ENCODE results near the gene BEND6. TPM values are rescaled to one million over a fixed set of nuclear protein-coding genes. Genes with fewer than 3 reads are reported as not detected.
"Not testable (repeated sequence)": the region's sequence is repeated elsewhere in the genome, so short reads cannot be mapped to it uniquely, and the experiment has no call there.

BEND6 gene
- total and polyA plus RNA-seq, 2 experiments from 2014 or later, result 24.6 to 25.1 TPM

GRCh38 chr6:56992703-56993102 is 37.8 kb downstream of the BEND6 start:
- Histone ChIP-seq H3K9ac (no peak overlapping the region), H3K27ac (no peak overlapping the region), H3F3A (ENCODE audit: insufficient read depth) (no peaks in the 10 kb centered on the region), H3K36me3 (ENCODE audit: low read depth) (no peaks in the 10 kb centered on the region; the same call in 1 of the 2 replicates), H3K4me3 (no peak overlapping the region), H3K9me2 (ENCODE audit: insufficient read depth) (no peaks in the 10 kb centered on the region), H2AFZ (no peak overlapping the region), H3K4me2 (ENCODE audit: unreplicated experiment) (no peak overlapping the region), H3K27me3 (replicated peaks; ENCODE audit: insufficient read depth) (no peaks in the 10 kb centered on the region), H4K20me1 (ENCODE audit: insufficient read depth) (no peaks in the 10 kb centered on the region), H3K79me2 (ENCODE audit: insufficient read depth) (no peaks in the 10 kb centered on the region), H3K4me1 (ENCODE audit: insufficient read depth) (no peaks in the 10 kb centered on the region), H3K9me3 (ENCODE audit: low read depth) (no peaks in the 10 kb centered on the region)
- TF ChIP-seq EZH2phosphoT487 (IDR thresholded peaks at IDR 0.05; ENCODE audit: insufficient read depth, low read depth) (no peak), EZH2 (IDR thresholded peaks at IDR 0.05; ENCODE audit: insufficient read depth, poor library complexity, severe bottlenecking) (no peak)
- 97 to 98% methylated on average over 1 of the region's 1 CpG for WGBS, 2 experiments (ENCODE audit: low coverage in 1 of 2, low lambda C conversion rate in 2 of 2, missing lambda C conversion rate in 2 of 2)
- peak; percentile 20 for DNase-seq
- in situ Hi-C loops (cut with MboI), result no loop called here

- Histone ChIP-seq H3K9me3 (ENCODE audit: low read depth) (no peaks in the 10 kb centered on the region), H3K4me3 (no peak overlapping the region), H3K36me3 (ENCODE audit: low read depth) (no peaks in the 10 kb centered on the region; the same call in none of the 2 replicates), H3K79me2 (ENCODE audit: insufficient read depth) (no peaks in the 10 kb centered on the region), H3K4me2 (ENCODE audit: unreplicated experiment) (no peak overlapping the region), H2AFZ (no peak overlapping the region), H3K4me1 (ENCODE audit: insufficient read depth) (no peaks in the 10 kb centered on the region), H3K27ac (no peak overlapping the region), H3K27me3 (replicated peaks; ENCODE audit: insufficient read depth) (no peaks in the 10 kb centered on the region), H3K9ac (no peak overlapping the region), H3F3A (ENCODE audit: insufficient read depth) (no peaks in the 10 kb centered on the region), H4K20me1 (ENCODE audit: insufficient read depth) (no peaks in the 10 kb centered on the region), H3K9me2 (ENCODE audit: insufficient read depth) (no peaks in the 10 kb centered on the region)
- DNase-seq, result no peak
- no peak for TF ChIP-seq EZH2 (IDR thresholded peaks at IDR 0.05; ENCODE audit: insufficient read depth, poor library complexity, severe bottlenecking)
- no peak for TF ChIP-seq EZH2phosphoT487 (IDR thresholded peaks at IDR 0.05; ENCODE audit: insufficient read depth, low read depth)
- WGBS, 2 experiments (ENCODE audit: low coverage in 1 of 2, low lambda C conversion rate in 2 of 2, missing lambda C conversion rate in 2 of 2), result 92 to 99% methylated on average over 3 of the region's 3 CpGs
- in situ Hi-C loops (cut with MboI), result no loop called here
Observed at GRCh38 chr6:56995347-56995902, 40.5 kb downstream of the BEND6 start.

- H3K27me3 ChIP-seq (replicated peaks; ENCODE audit: insufficient read depth), result no peaks in the 10 kb centered on the region
- no peak for DNase-seq
- no peak overlapping the region for H2AFZ ChIP-seq
- WGBS, 2 experiments (ENCODE audit: low coverage in 1 of 2, low lambda C conversion rate in 2 of 2, missing lambda C conversion rate in 2 of 2), result 100% methylated on average over 1 of the region's 1 CpG
- H3F3A ChIP-seq (ENCODE audit: insufficient read depth), result no peaks in the 10 kb centered on the region
- no peaks in the 10 kb centered on the region for H3K9me2 ChIP-seq (ENCODE audit: insufficient read depth)
- TF ChIP-seq EZH2phosphoT487 (IDR thresholded peaks at IDR 0.05; ENCODE audit: insufficient read depth, low read depth) (no peak), EZH2 (IDR thresholded peaks at IDR 0.05; ENCODE audit: insufficient read depth, poor library complexity, severe bottlenecking) (no peak)
- H3K9me3 ChIP-seq (ENCODE audit: low read depth), result no peaks in the 10 kb centered on the region
- no peaks in the 10 kb centered on the region for H4K20me1 ChIP-seq (ENCODE audit: insufficient read depth)
- no peaks in the 10 kb centered on the region; the same call in none of the 2 replicates for H3K36me3 ChIP-seq (ENCODE audit: low read depth)
- no peaks in the 10 kb centered on the region for H3K4me1 ChIP-seq (ENCODE audit: insufficient read depth)
- no peaks in the 10 kb centered on the region for H3K79me2 ChIP-seq (ENCODE audit: insufficient read depth)
- in situ Hi-C loops (cut with MboI), result no loop called here
- H3K9ac ChIP-seq, result no peak overlapping the region
- no peak overlapping the region for H3K4me3 ChIP-seq
- no peak overlapping the region for H3K27ac ChIP-seq
- no peak overlapping the region for H3K4me2 ChIP-seq (ENCODE audit: unreplicated experiment)
Observed at GRCh38 chr6:56996401-56996800, 41.5 kb downstream of the BEND6 start.

GRCh38 chr6:56999049-56999448 is 44.1 kb downstream of the BEND6 start:
- no peaks in the 10 kb centered on the region for H3K4me1 ChIP-seq (ENCODE audit: insufficient read depth)
- no peak overlapping the region for H3K9ac ChIP-seq
- H3K27me3 ChIP-seq (replicated peaks; ENCODE audit: insufficient read depth), result no peaks in the 10 kb centered on the region
- no peaks in the 10 kb centered on the region for H3K79me2 ChIP-seq (ENCODE audit: insufficient read depth)
- H3K9me3 ChIP-seq (ENCODE audit: low read depth), result no peaks in the 10 kb centered on the region
- H4K20me1 ChIP-seq (ENCODE audit: insufficient read depth), result no peaks in the 10 kb centered on the region
- TF ChIP-seq EZH2phosphoT487 (IDR thresholded peaks at IDR 0.05; ENCODE audit: insufficient read depth, low read depth), result no peak
- no peak for TF ChIP-seq EZH2 (IDR thresholded peaks at IDR 0.05; ENCODE audit: insufficient read depth, poor library complexity, severe bottlenecking)
- no peaks in the 10 kb centered on the region for H3F3A ChIP-seq (ENCODE audit: insufficient read depth)
- no peak overlapping the region for H3K27ac ChIP-seq
- in situ Hi-C loops (cut with MboI), result no loop called here
- H2AFZ ChIP-seq, result no peak overlapping the region
- no peaks in the 10 kb centered on the region for H3K9me2 ChIP-seq (ENCODE audit: insufficient read depth)
- H3K4me3 ChIP-seq, result no peak overlapping the region
- H3K36me3 ChIP-seq (ENCODE audit: low read depth), result no peaks in the 10 kb centered on the region; the same call in 1 of the 2 replicates
- DNase-seq, result no peak
- no peak overlapping the region for H3K4me2 ChIP-seq (ENCODE audit: unreplicated experiment)

GRCh38 chr6:56999748-57000147 is 44.8 kb downstream of the BEND6 start:
- DNase-seq; H3K79me2 ChIP-seq (ENCODE audit: insufficient read depth); H3K4me1 ChIP-seq (ENCODE audit: insufficient read depth); H3K36me3 ChIP-seq (ENCODE audit: low read depth); H2AFZ ChIP-seq; H3K9ac ChIP-seq; H3F3A ChIP-seq (ENCODE audit: insufficient read depth); H4K20me1 ChIP-seq (ENCODE audit: insufficient read depth); H3K27me3 ChIP-seq (replicated peaks; ENCODE audit: insufficient read depth); H3K4me3 ChIP-seq; H3K9me3 ChIP-seq (ENCODE audit: low read depth); H3K4me2 ChIP-seq (ENCODE audit: unreplicated experiment); H3K27ac ChIP-seq; in situ Hi-C loops (cut with MboI); H3K9me2 ChIP-seq (ENCODE audit: insufficient read depth): not testable (repeated sequence)
- WGBS, 2 experiments (ENCODE audit: low coverage in 1 of 2, low lambda C conversion rate in 2 of 2, missing lambda C conversion rate in 2 of 2), result 94 to 97% methylated on average over 18 of the region's 18 CpGs

Measured in GM23248 (cell line).